ENCODE results near the gene ASB1.

ASB1 gene

DNA sequence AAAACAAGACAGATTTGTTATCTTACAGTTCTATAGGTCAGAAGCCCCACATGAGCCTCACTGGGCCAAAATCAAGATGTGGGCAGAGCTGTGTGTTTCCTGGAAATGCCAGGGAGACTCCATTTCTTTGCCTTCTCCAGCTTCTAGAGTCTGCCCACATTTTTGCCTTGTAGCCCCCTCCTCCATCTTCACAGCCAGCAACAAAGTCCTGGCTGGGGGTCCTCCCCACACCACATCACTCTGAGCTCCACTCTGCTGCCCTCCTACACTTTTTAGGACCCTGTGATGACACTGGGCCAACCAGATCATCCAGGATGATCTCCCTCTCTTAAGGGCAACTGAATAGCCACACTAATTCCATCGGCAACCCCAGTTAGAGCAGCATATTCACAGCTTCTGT lies 34.3 kb downstream of the ASB1 start:
- no peak for DNase-seq (ENCODE audit: low read depth in 1 of 2, low spot score in 1 of 2)
- in situ Hi-C loops (cut with HindIII; ENCODE audit: low pct_unique_long_range_greater_than_20kb, low sequenced_read_pairs) = no loop called here
- TF ChIP-seq JUND (IDR thresholded peaks at IDR 0.05; ENCODE audit: low read depth) = no peak

DNA sequence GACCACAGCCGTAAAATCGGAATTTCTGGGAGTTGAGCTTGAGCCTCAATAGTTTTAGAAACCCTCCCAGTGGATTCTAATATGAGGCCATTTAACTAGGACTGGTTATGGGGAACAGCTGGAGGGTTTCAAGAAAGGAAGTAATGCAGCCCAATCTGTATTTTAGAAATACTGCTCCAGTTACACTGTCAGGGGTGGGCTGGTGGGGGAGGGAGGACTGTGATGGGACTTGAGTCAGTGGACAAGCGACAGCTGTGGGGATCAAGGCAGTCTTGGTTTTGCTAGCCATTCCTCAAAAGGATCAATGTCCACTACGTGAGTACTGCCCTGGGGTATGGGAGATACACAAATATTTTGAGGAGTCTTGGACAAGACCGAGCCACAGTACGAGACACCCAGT lies 34.8 kb downstream of the ASB1 start:
- no peak for DNase-seq (ENCODE audit: low read depth in 1 of 2, low spot score in 1 of 2)
- TF ChIP-seq JUND (IDR thresholded peaks at IDR 0.05; ENCODE audit: low read depth) = no peak
- in situ Hi-C loops (cut with HindIII; ENCODE audit: low pct_unique_long_range_greater_than_20kb, low sequenced_read_pairs) = no loop called here

GRCh38 chr2:238461916-238462315 lies 35.2 kb downstream of the ASB1 start:
- DNase-seq (ENCODE audit: low read depth in 1 of 2, low spot score in 1 of 2) = no peak
- no peak for TF ChIP-seq JUND (IDR thresholded peaks at IDR 0.05; ENCODE audit: low read depth)
- in situ Hi-C loops (cut with HindIII; ENCODE audit: low pct_unique_long_range_greater_than_20kb, low sequenced_read_pairs) = no loop called here

DNA sequence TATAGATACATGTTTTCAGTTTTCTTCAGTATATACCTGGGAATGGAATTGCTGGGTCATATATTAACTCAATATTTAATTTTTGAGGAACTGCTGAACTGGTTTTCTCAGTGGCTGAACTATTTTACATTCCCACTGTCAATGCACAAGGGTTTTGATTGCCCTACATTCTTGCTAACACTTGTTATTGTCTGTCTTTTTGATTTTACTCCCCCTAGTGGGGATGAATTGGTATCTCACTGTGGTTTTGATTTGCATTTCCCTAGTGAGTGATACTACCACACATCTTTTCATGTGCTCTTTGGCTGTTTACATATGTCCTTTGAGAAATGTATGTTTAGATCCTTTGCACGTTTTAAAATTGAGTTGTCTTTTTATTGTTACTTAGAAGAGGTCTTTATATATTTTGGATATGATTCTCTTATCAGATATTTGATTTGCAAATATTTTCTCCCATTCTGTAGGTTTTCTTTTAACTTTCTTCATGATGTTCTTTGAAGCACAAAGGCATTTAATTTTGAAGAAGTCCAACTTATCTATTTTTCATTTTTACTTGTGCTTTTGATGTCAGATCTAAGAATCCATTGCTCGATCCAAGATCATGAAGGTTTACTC lies 36.2 kb downstream of the ASB1 start:
- no peak for TF ChIP-seq JUND (IDR thresholded peaks at IDR 0.05; ENCODE audit: low read depth)
- DNase-seq (ENCODE audit: low read depth in 1 of 2, low spot score in 1 of 2) = peak; percentile 22 to 70
- in situ Hi-C loops (cut with HindIII; ENCODE audit: low pct_unique_long_range_greater_than_20kb, low sequenced_read_pairs) = no loop called here

DNA sequence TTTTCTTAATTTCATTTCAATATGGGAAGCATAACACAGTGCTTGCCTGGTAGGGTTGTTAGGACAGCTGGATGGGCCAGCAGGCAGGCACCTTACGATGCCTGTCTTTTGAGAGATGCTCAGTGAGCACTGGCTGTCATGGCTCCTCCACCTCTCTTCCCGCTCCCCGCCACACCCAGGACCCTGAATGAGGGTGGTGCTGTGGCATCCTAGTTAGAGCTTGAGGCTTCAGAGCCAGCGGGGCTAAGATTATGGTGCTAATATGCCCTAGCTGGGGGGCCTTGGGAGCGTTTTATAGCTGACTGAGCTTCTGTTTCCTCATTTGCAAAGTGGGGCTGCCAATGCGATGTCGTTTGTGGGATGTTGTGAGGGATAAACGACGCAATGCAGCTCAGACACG lies 37.7 kb downstream of the ASB1 start:
- TF ChIP-seq JUND (IDR thresholded peaks at IDR 0.05; ENCODE audit: low read depth) = no peak
- in situ Hi-C loops (cut with HindIII; ENCODE audit: low pct_unique_long_range_greater_than_20kb, low sequenced_read_pairs) = no loop called here
- DNase-seq (ENCODE audit: low read depth in 1 of 2, low spot score in 1 of 2) = no peak

GRCh38 chr2:238465487-238466242 lies 38.9 kb downstream of the ASB1 start:
- no peak for TF ChIP-seq JUND (IDR thresholded peaks at IDR 0.05; ENCODE audit: low read depth)
- in situ Hi-C loops (cut with HindIII; ENCODE audit: low pct_unique_long_range_greater_than_20kb, low sequenced_read_pairs) = no loop called here
- DNase-seq (ENCODE audit: low read depth in 1 of 2, low spot score in 1 of 2) = no peak

GRCh38 chr2:238466243-238466756 lies 39.6 kb downstream of the ASB1 start:
- TF ChIP-seq JUND (IDR thresholded peaks at IDR 0.05; ENCODE audit: low read depth) = no peak
- no peak for DNase-seq (ENCODE audit: low read depth in 1 of 2, low spot score in 1 of 2)
- in situ Hi-C loops (cut with HindIII; ENCODE audit: low pct_unique_long_range_greater_than_20kb, low sequenced_read_pairs) = no loop called here

DNA sequence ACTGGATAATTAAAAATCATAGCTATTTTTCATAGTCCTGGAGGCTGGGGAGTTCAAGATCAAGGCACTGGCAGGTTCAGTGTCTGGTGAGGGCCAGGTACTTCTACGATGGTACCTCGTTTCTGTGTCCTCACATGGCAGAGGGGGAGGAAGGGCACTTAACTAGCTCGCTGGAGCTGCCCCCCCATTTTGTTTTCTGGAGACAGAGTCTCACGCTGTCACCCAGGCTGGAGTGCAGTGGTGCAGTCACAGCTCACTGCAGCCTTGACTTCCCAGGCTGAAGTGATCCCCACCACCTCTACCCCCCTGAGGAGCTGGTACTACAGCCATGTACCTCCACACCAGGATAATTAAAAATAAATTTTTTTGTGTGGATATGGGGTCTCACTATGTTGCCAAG lies 40.3 kb downstream of the ASB1 start:
- no peak for TF ChIP-seq JUND (IDR thresholded peaks at IDR 0.05; ENCODE audit: low read depth)
- in situ Hi-C loops (cut with HindIII; ENCODE audit: low pct_unique_long_range_greater_than_20kb, low sequenced_read_pairs) = no loop called here

GRCh38 chr2:238467792-238468191 lies 41.1 kb downstream of the ASB1 start:
- no peak for TF ChIP-seq JUND (IDR thresholded peaks at IDR 0.05; ENCODE audit: low read depth)
- in situ Hi-C loops (cut with HindIII; ENCODE audit: low pct_unique_long_range_greater_than_20kb, low sequenced_read_pairs) = no loop called here
- no peak for DNase-seq (ENCODE audit: low read depth in 1 of 2, low spot score in 1 of 2)

More for the DNA sequence above, 40.3 kb downstream of the ASB1 start:
- no peak for DNase-seq (ENCODE audit: low read depth in 1 of 2, low spot score in 1 of 2)

DNA sequence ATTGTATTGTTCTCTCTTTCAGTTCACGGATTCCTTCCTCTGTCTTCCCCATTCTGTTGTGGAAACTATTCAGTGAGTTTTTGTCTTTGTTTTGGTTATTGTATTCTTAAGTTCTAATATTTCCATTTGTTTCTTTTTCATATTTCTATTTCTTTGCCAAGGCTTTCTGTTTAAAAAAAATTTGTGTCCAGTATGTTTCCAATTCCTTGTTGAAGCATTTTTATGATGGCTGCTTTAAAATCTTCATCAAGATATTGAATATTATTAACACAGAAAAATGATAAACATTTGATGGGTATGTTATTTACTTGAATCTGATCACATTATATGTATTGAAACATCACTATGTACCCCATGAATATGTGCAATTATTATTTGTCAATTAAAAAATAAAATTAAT lies 42.4 kb downstream of the ASB1 start:
- no peak for TF ChIP-seq JUND (IDR thresholded peaks at IDR 0.05; ENCODE audit: low read depth)
- DNase-seq (ENCODE audit: low read depth in 1 of 2, low spot score in 1 of 2) = no peak
- in situ Hi-C loops (cut with HindIII; ENCODE audit: low pct_unique_long_range_greater_than_20kb, low sequenced_read_pairs) = no loop called here

GRCh38 chr2:238473014-238473413 lies 46.3 kb downstream of the ASB1 start:
- no peak for TF ChIP-seq JUND (IDR thresholded peaks at IDR 0.05; ENCODE audit: low read depth)
- DNase-seq (ENCODE audit: low read depth in 1 of 2, low spot score in 1 of 2) = no peak
- in situ Hi-C loops (cut with HindIII; ENCODE audit: low pct_unique_long_range_greater_than_20kb, low sequenced_read_pairs) = no loop called here

GRCh38 chr2:238473523-238473922 lies 46.8 kb downstream of the ASB1 start:
- no peak for TF ChIP-seq JUND (IDR thresholded peaks at IDR 0.05; ENCODE audit: low read depth)
- in situ Hi-C loops (cut with HindIII; ENCODE audit: low pct_unique_long_range_greater_than_20kb, low sequenced_read_pairs) = no loop called here
- DNase-seq (ENCODE audit: low read depth in 1 of 2, low spot score in 1 of 2) = no peak

- no peak for DNase-seq (ENCODE audit: low read depth in 1 of 2, low spot score in 1 of 2)
- no peak for TF ChIP-seq JUND (IDR thresholded peaks at IDR 0.05; ENCODE audit: low read depth)
- in situ Hi-C loops (cut with HindIII; ENCODE audit: low pct_unique_long_range_greater_than_20kb, low sequenced_read_pairs) = no loop called here
Measured at GRCh38 chr2:238475034-238475433, 48.3 kb downstream of the ASB1 start.
